Loucy (cell line): ENCODE measurements around the gene CDKL1.

Experiments
- H2AFZ ChIP-seq: fragments of 200-600 bp; sonication (generic); 2 replicates; pipeline ENCODE4 v1.6.0; 2016; ENCODE audit warnings: antibody characterized with exemption, mild to moderate bottlenecking, low read length, moderate library complexity
- H3F3A ChIP-seq: fragments of 200-600 bp; 2 replicates; pipeline ENCODE4 v1.6.0; 2016; ENCODE audit warnings: antibody characterized with exemption, low read depth, mild to moderate bottlenecking
- H3K27me3 ChIP-seq: fragments of 200-600 bp; sonication (generic); 2 replicates; pipeline ENCODE4 v1.6.1; 2014; ENCODE audit warnings: low read length, mild to moderate bottlenecking; ENCODE audit not compliant: insufficient read depth, poor library complexity, severe bottlenecking
- H3K36me3 ChIP-seq: fragments of 200-600 bp; sonication (generic); 2 replicates; pipeline ENCODE4 v1.6.1; 2016; ENCODE audit warnings: low read length; ENCODE audit not compliant: insufficient read depth
- H3K4me1 ChIP-seq: fragments of 200-600 bp; sonication (generic); 2 replicates; pipeline ENCODE4 v1.5.1; 2014; ENCODE audit warnings: low read length, mild to moderate bottlenecking; ENCODE audit not compliant: insufficient read depth, poor library complexity, severe bottlenecking
- H3K4me2 ChIP-seq: fragments of 200-600 bp; sonication (generic); 2 replicates; pipeline ENCODE4 v1.6.0; 2014; ENCODE audit warnings: antibody characterized with exemption, low read length, low read depth, mild to moderate bottlenecking; ENCODE audit not compliant: poor library complexity, severe bottlenecking
- H3K4me3 ChIP-seq: fragments of 200-600 bp; sonication (generic); 2 replicates; pipeline ENCODE4 v1.5.1; 2014; ENCODE audit warnings: low read length, mild to moderate bottlenecking, mixed read lengths; ENCODE audit not compliant: poor library complexity, severe bottlenecking
- H3K79me2 ChIP-seq: fragments of 200-600 bp; sonication (generic); 2 replicates; pipeline ENCODE4 v1.6.1; 2014; ENCODE audit warnings: low read length; ENCODE audit not compliant: insufficient read depth
- H3K9ac ChIP-seq: fragments of 200-600 bp; sonication (generic); 2 replicates; pipeline ENCODE4 v1.6.0; 2014; ENCODE audit warnings: mild to moderate bottlenecking, low read depth, low read length, moderate library complexity; ENCODE audit not compliant: poor library complexity, severe bottlenecking
- H3K9me2 ChIP-seq: fragments of 200-600 bp; sonication (generic); replicated peaks from 2 replicates; pipeline ENCODE4 v1.6.1; 2016; ENCODE audit warnings: low read depth, low read length, mixed read lengths
- H3K9me3 ChIP-seq: fragments of 200-600 bp; sonication (generic); 2 replicates; pipeline ENCODE4 v1.6.1; 2014; ENCODE audit warnings: mild to moderate bottlenecking, antibody characterized with exemption, low read length, low read depth; ENCODE audit not compliant: insufficient read depth
- H4K20me1 ChIP-seq: fragments of 200-600 bp; sonication (generic); 2 replicates; pipeline ENCODE4 v1.6.0; 2014; ENCODE audit warnings: antibody characterized with exemption, low read length, mild to moderate bottlenecking; ENCODE audit not compliant: insufficient read depth, poor library complexity, severe bottlenecking
- EZH2phosphoT487 ChIP-seq: fragments of 200-600 bp; IDR thresholded peaks from 2 replicates; pipeline ENCODE4 v1.6.1; 2018; ENCODE audit warnings: antibody characterized with exemption, mild to moderate bottlenecking, moderate library complexity, borderline replicate concordance
- TF ChIP-seq, protein P1 (sequence below): fragments of 200-600 bp; sonication (generic); conservative IDR thresholded peaks from 2 replicates; pipeline ENCODE4 v1.5.1; 2014; ENCODE audit warnings: mild to moderate bottlenecking, antibody characterized with exemption, low read length

CDKL1 gene

DNA sequence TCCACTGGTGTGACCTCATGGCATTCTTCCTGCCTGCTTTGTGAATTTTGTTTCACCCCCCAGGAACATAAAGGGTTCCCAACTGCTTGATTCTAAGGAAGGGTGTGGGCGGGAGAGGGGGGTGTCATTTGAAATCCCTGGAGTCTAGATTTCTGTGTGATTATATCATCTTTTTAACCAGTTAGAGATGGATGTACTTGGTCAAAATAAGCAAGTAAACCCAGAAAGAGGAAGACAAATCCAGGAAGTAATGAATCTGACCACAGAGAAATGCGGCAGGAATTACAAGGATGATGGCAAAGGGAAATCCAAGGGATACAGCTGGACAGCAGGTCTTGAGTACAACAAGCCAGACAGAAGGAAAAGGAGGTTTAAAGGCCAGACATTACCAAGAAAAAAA, 45.7 kb downstream of the CDKL1 start:
- Histone ChIP-seq H3K79me2 (no peaks in the 10 kb centered on the region), H3K9ac (no peak overlapping the region), H3K4me2 (no peak overlapping the region), H3K9me2 (no peaks in the 10 kb centered on the region), H3K4me3 (no peak overlapping the region), H3K36me3 (no peaks in the 10 kb centered on the region), H3F3A (no peaks in the 10 kb centered on the region), H3K4me1 (peaks cover 7% of the 10 kb centered on the region), H3K27me3 (no peaks in the 10 kb centered on the region), H4K20me1 (no peaks in the 10 kb centered on the region), H3K9me3 (no peaks in the 10 kb centered on the region), H2AFZ (no peak overlapping the region)
- TF ChIP-seq, protein P1, sequence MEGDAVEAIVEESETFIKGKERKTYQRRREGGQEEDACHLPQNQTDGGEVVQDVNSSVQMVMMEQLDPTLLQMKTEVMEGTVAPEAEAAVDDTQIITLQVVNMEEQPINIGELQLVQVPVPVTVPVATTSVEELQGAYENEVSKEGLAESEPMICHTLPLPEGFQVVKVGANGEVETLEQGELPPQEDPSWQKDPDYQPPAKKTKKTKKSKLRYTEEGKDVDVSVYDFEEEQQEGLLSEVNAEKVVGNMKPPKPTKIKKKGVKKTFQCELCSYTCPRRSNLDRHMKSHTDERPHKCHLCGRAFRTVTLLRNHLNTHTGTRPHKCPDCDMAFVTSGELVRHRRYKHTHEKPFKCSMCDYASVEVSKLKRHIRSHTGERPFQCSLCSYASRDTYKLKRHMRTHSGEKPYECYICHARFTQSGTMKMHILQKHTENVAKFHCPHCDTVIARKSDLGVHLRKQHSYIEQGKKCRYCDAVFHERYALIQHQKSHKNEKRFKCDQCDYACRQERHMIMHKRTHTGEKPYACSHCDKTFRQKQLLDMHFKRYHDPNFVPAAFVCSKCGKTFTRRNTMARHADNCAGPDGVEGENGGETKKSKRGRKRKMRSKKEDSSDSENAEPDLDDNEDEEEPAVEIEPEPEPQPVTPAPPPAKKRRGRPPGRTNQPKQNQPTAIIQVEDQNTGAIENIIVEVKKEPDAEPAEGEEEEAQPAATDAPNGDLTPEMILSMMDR, result no peak
- no peak for TF ChIP-seq EZH2phosphoT487

DNA sequence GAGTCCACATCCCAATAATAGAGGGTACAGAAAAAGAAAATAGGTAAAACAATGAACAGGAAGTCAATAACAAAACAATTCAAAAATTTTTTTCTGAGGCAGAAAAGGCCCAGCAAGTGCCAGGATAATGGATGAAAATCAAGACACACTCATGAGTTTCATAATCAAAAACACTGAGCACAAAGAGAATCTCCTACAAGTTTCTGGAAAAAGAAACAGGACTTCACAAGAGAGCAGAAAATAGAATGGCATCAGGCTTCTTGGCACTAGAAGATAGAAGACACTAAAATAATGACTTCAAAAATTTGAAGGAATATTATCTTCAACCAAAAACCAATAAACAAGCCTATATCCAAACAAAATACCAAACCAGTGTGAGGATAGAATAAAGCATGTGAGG, 47.7 kb downstream of the CDKL1 start:
- TF ChIP-seq, protein P1, result no peak
- no peak for TF ChIP-seq EZH2phosphoT487
- Histone ChIP-seq H4K20me1 (no peaks in the 10 kb centered on the region), H3K9me2 (no peaks in the 10 kb centered on the region), H3K79me2 (no peaks in the 10 kb centered on the region), H2AFZ (no peak overlapping the region), H3K4me3 (no peak overlapping the region), H3K9me3 (no peaks in the 10 kb centered on the region), H3K4me2 (no peak overlapping the region), H3K36me3 (no peaks in the 10 kb centered on the region), H3K27me3 (no peaks in the 10 kb centered on the region), H3F3A (no peaks in the 10 kb centered on the region), H3K9ac (no peak overlapping the region), H3K4me1 (peaks cover 12% of the 10 kb centered on the region)

DNA sequence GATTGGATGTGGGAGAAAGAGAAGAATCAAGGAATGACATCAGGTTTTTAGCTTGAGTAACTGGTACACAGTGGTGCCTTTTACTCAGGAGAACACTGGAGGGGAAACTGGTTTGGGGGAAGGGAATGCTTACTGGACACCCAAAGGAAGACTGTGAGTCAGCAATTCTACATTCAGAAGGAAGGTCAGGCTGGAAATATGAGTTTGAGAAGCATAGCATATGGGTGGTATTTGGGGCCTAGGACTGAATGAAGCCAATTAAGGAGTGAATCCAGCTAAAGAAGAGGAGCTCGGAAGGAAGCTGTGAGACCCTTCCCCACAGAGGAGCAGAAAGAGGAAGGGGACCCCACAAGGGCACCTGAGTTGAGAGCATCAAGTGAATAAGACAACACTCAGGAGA, 49.2 kb downstream of the CDKL1 start:
- Histone ChIP-seq H3K9me3 (no peaks in the 10 kb centered on the region), H3K79me2 (no peaks in the 10 kb centered on the region), H3F3A (no peaks in the 10 kb centered on the region), H3K27me3 (no peaks in the 10 kb centered on the region), H3K36me3 (no peaks in the 10 kb centered on the region), H3K4me2 (no peak overlapping the region), H4K20me1 (no peaks in the 10 kb centered on the region), H2AFZ (no peak overlapping the region), H3K9ac (no peak overlapping the region), H3K4me1 (peaks cover 23% of the 10 kb centered on the region), H3K4me3 (no peak overlapping the region), H3K9me2 (no peaks in the 10 kb centered on the region)
- TF ChIP-seq, protein P1, result no peak
- TF ChIP-seq EZH2phosphoT487, result no peak
